HG03139 (cell line): ENCODE measurements around the gene TRPM6.
"Not testable (repeated sequence)": the region's sequence is repeated elsewhere in the genome, so short reads cannot be mapped to it uniquely, and the experiment has no call there.

Source experiments
- ATAC-seq: cut with Tn5 transposase; IDR thresholded peaks from one replicate; pipeline ENCODE4 v1.9.1; 2021; ENCODE audit not compliant: unreplicated experiment

The TRPM6 gene

GRCh38 chr9:74887041-74887980 lies at the start of gene TRPM6:
Gene TRPM6 (minus strand): TSS chr9:74887921. CDS start chr9:74887856, 65 bp downstream.
- no peak for ATAC-seq

- ATAC-seq = no peak
These were observed 47.3 kb upstream of the TRPM6 start for GRCh38 chr9:74935008-74935407.

GRCh38 chr9:74921737-74922136 lies 34.0 kb upstream of the TRPM6 start:
- no peak for ATAC-seq

GRCh38 chr9:74920944-74921626 lies 33.4 kb upstream of the TRPM6 start:
- ATAC-seq = no peak

- ATAC-seq = no peak
These were observed 22.3 kb upstream of the TRPM6 start for GRCh38 chr9:74910036-74910435.

- ATAC-seq = no peak
These were observed 20.9 kb upstream of the TRPM6 start for GRCh38 chr9:74908665-74909064.

GRCh38 chr9:74907085-74907484 lies 19.4 kb upstream of the TRPM6 start:
- ATAC-seq = no peak

- ATAC-seq = no peak
These were observed 13.3 kb upstream of the TRPM6 start for GRCh38 chr9:74901001-74901400.

- ATAC-seq = not testable (repeated sequence)
These were observed 728 bp upstream of the TRPM6 start for GRCh38 chr9:74888449-74888848.

- no peak for ATAC-seq
These were observed 255 bp upstream of the TRPM6 start for GRCh38 chr9:74887981-74888370.

- ATAC-seq = no peak
These were observed 11.3 kb downstream of the TRPM6 start for GRCh38 chr9:74876382-74876949.

GRCh38 chr9:74875656-74876055 lies 12.1 kb downstream of the TRPM6 start:
- no peak for ATAC-seq

GRCh38 chr9:74874220-74874619 lies 13.5 kb downstream of the TRPM6 start:
- no peak for ATAC-seq

- no peak for ATAC-seq
These were observed 15.0 kb downstream of the TRPM6 start for GRCh38 chr9:74872619-74873233.

GRCh38 chr9:74867483-74867882 lies 20.2 kb downstream of the TRPM6 start:
- ATAC-seq = no peak

GRCh38 chr9:74865177-74865576 lies 22.5 kb downstream of the TRPM6 start:
- no peak for ATAC-seq

- ATAC-seq = no peak
These were observed 25.8 kb downstream of the TRPM6 start for GRCh38 chr9:74861773-74862474.

- no peak for ATAC-seq
These were observed 26.6 kb downstream of the TRPM6 start for GRCh38 chr9:74861071-74861470.

- not testable (repeated sequence) for ATAC-seq
These were observed 27.5 kb downstream of the TRPM6 start for GRCh38 chr9:74860247-74860646.

GRCh38 chr9:74859786-74860185 lies 27.9 kb downstream of the TRPM6 start:
- no peak for ATAC-seq
